ENCODE results near the gene ONECUT3. TPM values are rescaled to one million over a fixed set of nuclear protein-coding genes. Genes with fewer than 3 reads are reported as not detected.
A peak's percentile ranks its signal among the peaks of the same experiment; 100 is the strongest.

ONECUT3 gene
- total and polyA plus RNA-seq, 10 of the 15 experiments (the other 5 are each of a cell fraction or from before 2014, with no cell fraction given), result not detected

- Histone ChIP-seq H4K20me1 (ENCODE audit: control insufficient read depth, insufficient read depth) (no peaks in the 10 kb centered on the region), H3K27me3 (replicated peaks in 1 of 2; ENCODE audit: control insufficient read depth in 2 of 2, insufficient read depth in 2 of 2, low read length in 1 of 2) (no peaks in the 10 kb centered on the region), H3K27ac (ENCODE audit: control insufficient read depth, insufficient read depth) (no peak overlapping the region), H3K79me2 (ENCODE audit: control insufficient read depth, insufficient read depth, low read length) (no peaks in the 10 kb centered on the region; the same call in 1 of the 2 replicates), H3K36me3 (ENCODE audit: control insufficient read depth in 2 of 2, insufficient read depth in 2 of 2, low read length in 1 of 2) (peaks cover 2 to 9% of the 10 kb centered on the region in 2 experiments; a peak in 3 of 4 replicates), H3K9me3 (replicated peaks; ENCODE audit: control insufficient read depth, insufficient read depth, low read length) (no peaks in the 10 kb centered on the region), H2AFZ (ENCODE audit: control insufficient read depth, low read depth, low read length) (no peak overlapping the region), H3K4me1 (ENCODE audit: control insufficient read depth, insufficient read depth, low read length) (no peaks in the 10 kb centered on the region), H3K4me3 (no peak overlapping the region), H3K9ac (ENCODE audit: control insufficient read depth, insufficient read depth, low read length) (no peak overlapping the region), H3K4me2 (ENCODE audit: control insufficient read depth, insufficient read depth) (no peak overlapping the region)
- RAD21 ChIA-PET (ENCODE audit: unreplicated experiment), result interaction anchor here (1.1 kb wide), 2 partner anchors 155 to 283 kb away, joined by 3 to 8 read pairs; no protein-coding TSS in a partner anchor
- BruUV-seq (replicated peaks), result no TSS peak
- POLR2A ChIA-PET, result no interaction called here
- no peak for FAIRE-seq
- SMC1A ChIA-PET (ENCODE audit: uncharacterized antibody, unreplicated experiment), result interaction anchor here (0.9 to 1.3 kb wide), 3 partner anchors 29 to 281 kb away, joined by 3 to 8 read pairs (median 3); no protein-coding TSS in a partner anchor
- 65% methylated on average over 36 of the region's 63 CpGs for WGBS (ENCODE audit: insufficient coverage, insufficient replicate concordance, low lambda C conversion rate, missing lambda C conversion rate)
- CTCF ChIA-PET, result interaction anchor here (0.5 to 2.4 kb wide), 27 partner anchors 8 to 281 kb away, joined by 3 to 27 read pairs (median 4); partner anchors contain the start of gene ABHD17A
- DNase-seq (ENCODE audit: low read depth, low spot score), result no peak
- TF ChIP-seq EGR1 (IDR thresholded peaks at IDR 0.05; ENCODE audit: borderline replicate concordance in 1 of 2, low read depth in 2 of 2, low read length in 2 of 2) (peak in 1 of 2 experiments; percentile 51; a peak in 2 of 3 replicates), POLR2A (IDR thresholded peaks at IDR 0.05; ENCODE audit: low read depth, low read length) (peak; percentile 33; the same call in 1 of the 2 replicates), IKZF1 (conservative IDR thresholded peaks at IDR 0.05) (no peak)
- in situ Hi-C loops (cut with MboI) (no loop called here), intact Hi-C loops (cut with micrococcal nuclease; ENCODE audit: unreplicated experiment) (no loop called here)
- peak; percentile 10; the same call in 1 of the 3 replicates for ATAC-seq
Observed at GRCh38 chr19:1826557-1827521, 73.5 kb downstream of the ONECUT3 start.

DNA sequence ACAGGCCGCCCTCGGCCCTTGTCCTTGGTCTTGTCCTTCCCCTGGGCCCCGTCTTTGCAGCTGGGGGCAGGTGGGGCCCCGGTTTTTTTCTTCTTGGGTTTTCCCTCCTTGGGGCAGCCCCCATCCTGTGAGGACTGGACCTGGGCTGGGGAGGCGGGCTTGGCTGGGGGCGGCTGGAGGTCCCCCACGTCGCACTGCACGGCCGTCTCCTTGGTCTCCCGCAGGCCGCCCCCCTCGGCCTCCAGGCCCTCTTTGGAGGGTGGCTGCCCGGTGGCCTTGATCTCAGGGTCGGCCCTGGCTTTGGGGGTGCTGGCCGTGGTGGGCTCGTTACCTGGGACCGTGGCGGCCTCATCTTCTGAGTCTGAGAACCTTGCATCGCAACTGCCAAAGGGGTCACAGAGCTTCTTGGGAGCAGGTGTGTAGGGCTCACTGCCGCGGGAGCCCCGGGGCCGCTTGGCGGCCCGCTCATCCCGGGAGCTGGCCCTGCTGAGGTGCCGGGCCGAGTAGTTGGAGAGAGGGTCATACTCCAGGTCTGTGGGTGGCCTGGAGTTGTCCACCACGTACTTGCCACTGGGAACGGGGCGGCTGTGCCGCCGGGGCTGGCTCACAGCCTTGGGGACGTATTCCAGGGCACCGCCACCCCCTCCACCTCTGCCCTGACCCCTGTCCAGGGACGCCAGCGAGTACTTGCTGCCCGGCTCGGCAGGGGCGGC lies 74.4 kb downstream of the ONECUT3 start:
- no peak overlapping the region for H3K9ac ChIP-seq (ENCODE audit: control insufficient read depth, insufficient read depth, low read length)
- H3K36me3 ChIP-seq (ENCODE audit: control insufficient read depth in 2 of 2, insufficient read depth in 2 of 2, low read length in 1 of 2), result peaks cover 2 to 6% of the 10 kb centered on the region in 2 experiments; a peak in 3 of 4 replicates
- no peaks in the 10 kb centered on the region for H3K4me1 ChIP-seq (ENCODE audit: control insufficient read depth, insufficient read depth, low read length)
- intact Hi-C loops (cut with micrococcal nuclease; ENCODE audit: unreplicated experiment) (no loop called here), in situ Hi-C loops (cut with MboI) (no loop called here)
- 86% methylated on average over 37 of the region's 41 CpGs for WGBS (ENCODE audit: insufficient coverage, insufficient replicate concordance, low lambda C conversion rate, missing lambda C conversion rate)
- H3K27ac ChIP-seq (ENCODE audit: control insufficient read depth, insufficient read depth), result no peak overlapping the region
- H4K20me1 ChIP-seq (ENCODE audit: control insufficient read depth, insufficient read depth), result no peaks in the 10 kb centered on the region
- H2AFZ ChIP-seq (ENCODE audit: control insufficient read depth, low read depth, low read length), result no peak overlapping the region
- no peak overlapping the region for H3K4me3 ChIP-seq
- SMC1A ChIA-PET (ENCODE audit: uncharacterized antibody, unreplicated experiment), result no interaction called here
- H3K79me2 ChIP-seq (ENCODE audit: control insufficient read depth, insufficient read depth, low read length), result no peaks in the 10 kb centered on the region; the same call in 1 of the 2 replicates
- RAD21 ChIA-PET (ENCODE audit: unreplicated experiment), result no interaction called here
- TF ChIP-seq NFIC (IDR thresholded peaks at IDR 0.05; ENCODE audit: low read depth, low read length) (no peak), SMAD5 (IDR thresholded peaks at IDR 0.05; ENCODE audit: low read depth) (no peak), PAX5 (IDR thresholded peaks at IDR 0.05; ENCODE audit: borderline replicate concordance, low read depth, low read length) (no peak), E2F8 (IDR thresholded peaks at IDR 0.05; ENCODE audit: low read depth, partially characterized antibody) (no peak), CBX3 (IDR thresholded peaks at IDR 0.05; ENCODE audit: borderline replicate concordance, low read depth) (no peak), GATAD2B (conservative IDR thresholded peaks at IDR 0.05; ENCODE audit: low read depth) (no peak)
- no peaks in the 10 kb centered on the region for H3K9me3 ChIP-seq (replicated peaks; ENCODE audit: control insufficient read depth, insufficient read depth, low read length)
- CTCF ChIA-PET, result interaction anchor here (2.1 to 2.7 kb wide), 2 partner anchors 10 to 35 kb away, joined by 10 to 19 read pairs; no protein-coding TSS in a partner anchor
- H3K4me2 ChIP-seq (ENCODE audit: control insufficient read depth, insufficient read depth), result no peak overlapping the region
- FAIRE-seq, result no peak
- POLR2A ChIA-PET, result no interaction called here
- ATAC-seq, result no peak
- TSS peak; percentile 44 for BruUV-seq (replicated peaks)
- H3K27me3 ChIP-seq (replicated peaks in 1 of 2; ENCODE audit: control insufficient read depth in 2 of 2, insufficient read depth in 2 of 2, low read length in 1 of 2), result no peaks in the 10 kb centered on the region
- DNase-seq (ENCODE audit: low read depth, low spot score), result no peak
